OCI-LY7 (cell line): ENCODE results near the gene SRPK2. TPM values are rescaled to one million over a fixed set of nuclear protein-coding genes. Genes with fewer than 3 reads are reported as not detected.

ENCODE experiments used
- BruUV-seq: library from RNA; stranded (reverse); fragments of 400-500 nt; replicated peaks from 2 replicates; lab custom pipeline; 2021; lab: Mats Ljungman, UMichigan
- CTCF ChIA-PET: fragments of 300-600 bp; sonication (Branson Sonifier 250); formaldehyde crosslinking; loops from one replicate; lab custom pipeline; 2022; ENCODE audit warnings: antibody characterized with exemption; ENCODE audit not compliant: unreplicated experiment; lab: Charles Lee
- POLR2A ChIA-PET: fragments of 300-600 bp; sonication (Branson Sonifier 250); formaldehyde crosslinking; loops from one replicate; lab custom pipeline; 2022; ENCODE audit warnings: antibody characterized with exemption; lab: Charles Lee
- DNase-seq: peaks from one replicate; pipeline ENCODE4 v3.0.0-alpha.2; 2015; ENCODE audit warnings: low spot score
- H2AFZ ChIP-seq: fragments of 200-600 bp; sonication (generic), shearing (Covaris generic); 2 replicates; pipeline ENCODE4 v1.6.1; 2014; ENCODE audit warnings: mild to moderate bottlenecking, antibody characterized with exemption, low read length, moderate library complexity
- H3K27ac ChIP-seq: fragments of 200-600 bp; sonication (generic); 2 replicates; pipeline ENCODE4 v1.5.1; 2014; ENCODE audit warnings: mixed run types, low read depth, mild to moderate bottlenecking, moderate library complexity, low read length, inconsistent platforms; ENCODE audit not compliant: poor library complexity, severe bottlenecking
- H3K36me3 ChIP-seq: fragments of 200-600 bp; sonication (generic); 2 replicates; pipeline ENCODE4 v1.6.1; 2014; ENCODE audit warnings: mild to moderate bottlenecking, antibody characterized with exemption, low read length, moderate library complexity, mixed read lengths; ENCODE audit not compliant: insufficient read depth
- H3K4me1 ChIP-seq: fragments of 200-600 bp; sonication (generic); 2 replicates; pipeline ENCODE4 v1.5.1; 2014; ENCODE audit warnings: mild to moderate bottlenecking, low read length; ENCODE audit not compliant: insufficient read depth, poor library complexity, severe bottlenecking
- H3K4me2 ChIP-seq: fragments of 200-600 bp; sonication (generic); 2 replicates; pipeline ENCODE4 v1.6.1; 2014; ENCODE audit warnings: mild to moderate bottlenecking, low read length
- H3K4me3 ChIP-seq: fragments of 200-600 bp; sonication (generic); 2 replicates; pipeline ENCODE4 v1.5.1; 2014; ENCODE audit warnings: mild to moderate bottlenecking, low read depth, low read length; ENCODE audit not compliant: poor library complexity, severe bottlenecking
- H3K79me2 ChIP-seq: fragments of 200-600 bp; sonication (generic); 2 replicates; pipeline ENCODE4 v1.6.1; 2016; ENCODE audit warnings: low read depth, mild to moderate bottlenecking, low read length, moderate library complexity, mixed read lengths; ENCODE audit not compliant: insufficient read depth
- H3K9me2 ChIP-seq: fragments of 200-600 bp; sonication (generic); 2 replicates; pipeline ENCODE4 v1.6.1; 2016; ENCODE audit warnings: mild to moderate bottlenecking, low read length, mixed read lengths; ENCODE audit not compliant: insufficient read depth
- H3K9me3 ChIP-seq: fragments of 200-600 bp; sonication (generic); 2 replicates; pipeline ENCODE4 v1.6.1; 2014; ENCODE audit warnings: mild to moderate bottlenecking, mixed run types, low read length, mixed read lengths
- H4K20me1 ChIP-seq: fragments of 200-600 bp; sonication (generic); 2 replicates; pipeline ENCODE4 v1.6.1; 2014; ENCODE audit warnings: mild to moderate bottlenecking, antibody characterized with exemption, low read length, moderate library complexity, mixed read lengths; ENCODE audit not compliant: insufficient read depth
- CTCF ChIP-seq: fragments of 200-600 bp; sonication (generic); conservative IDR thresholded peaks from 2 replicates; pipeline ENCODE4 v1.5.1; 2014; ENCODE audit warnings: mild to moderate bottlenecking, antibody characterized with exemption, low read length, moderate library complexity, mixed read lengths
- EZH2phosphoT487 ChIP-seq: fragments of 200-600 bp; sonication (generic); IDR thresholded peaks from 2 replicates; pipeline ENCODE4 v1.6.1; 2018; ENCODE audit warnings: low read depth, borderline replicate concordance, mild to moderate bottlenecking, mixed run types, antibody characterized with exemption, low read length, moderate library complexity, mixed read lengths
- intact Hi-C: fragments of 100-400 bp; cut with micrococcal nuclease; formaldehyde crosslinking; loops from one replicate; pipeline ENCODE4 v1.10.0; 2022; ENCODE audit not compliant: unreplicated experiment
- total RNA-seq, 2 experiments: library from RNA; depleted of rRNA in 1 of 2; stranded (reverse); fragments of >200 nt in 1 of 2; shearing (Covaris generic) in 1 of 2; gene quantifications; 2 replicates each; pipeline ENCODE4 v1.2.3, GENCODE V29; 2014 to 2022

SRPK2 gene
- total RNA-seq, 2 experiments from 2014 or later = 22.1 to 26.8 TPM

- no TSS peak for BruUV-seq
Measured at GRCh38 chr7:105118612-105119600, 269.8 kb downstream of the SRPK2 start.

DNA sequence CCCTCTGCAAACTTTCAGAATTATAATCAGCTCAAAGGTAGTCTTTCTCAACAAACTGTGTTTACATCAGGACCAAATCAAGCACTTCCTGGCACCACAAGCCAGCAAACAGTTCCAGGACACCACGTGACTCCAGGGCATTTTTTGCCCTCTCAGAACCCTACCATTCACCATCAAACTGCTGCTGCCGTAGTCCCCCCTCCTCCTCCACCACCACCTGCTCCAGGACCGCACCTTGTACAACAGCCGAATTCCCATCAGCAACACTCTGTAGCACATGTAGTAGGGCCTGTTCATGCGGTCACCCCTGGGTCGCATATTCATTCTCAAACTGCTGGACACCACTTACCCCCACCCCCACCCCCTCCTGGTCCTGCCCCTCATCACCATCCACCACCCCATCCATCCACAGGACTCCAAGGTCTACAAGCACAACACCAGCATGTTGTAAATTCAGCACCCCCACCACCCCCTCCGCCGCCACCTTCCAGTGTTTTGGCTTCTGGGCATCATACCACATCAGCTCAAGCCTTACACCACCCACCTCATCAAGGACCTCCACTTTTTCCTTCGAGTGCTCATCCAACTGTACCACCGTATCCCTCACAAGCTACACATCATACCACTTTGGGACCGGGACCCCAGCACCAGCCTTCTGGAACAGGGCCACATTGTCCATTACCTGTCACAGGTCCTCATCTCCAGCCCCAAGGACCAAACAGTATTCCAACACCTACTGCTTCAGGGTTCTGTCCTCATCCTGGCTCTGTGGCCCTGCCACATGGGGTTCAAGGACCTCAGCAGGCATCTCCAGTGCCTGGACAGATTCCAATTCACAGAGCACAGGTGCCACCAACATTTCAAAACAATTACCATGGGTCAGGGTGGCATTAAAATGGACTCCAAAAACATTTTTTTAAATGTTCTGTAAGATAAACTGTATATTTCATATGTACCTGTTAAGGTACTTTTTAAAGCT lies 276.0 kb downstream of the SRPK2 start:
- peaks cover 100% of the 10 kb centered on the region for H3K36me3 ChIP-seq
- no peaks in the 10 kb centered on the region for H4K20me1 ChIP-seq
- ChIA-PET CTCF (interaction anchor here (0.7 kb wide), 1 partner anchor 464 kb away, joined by 3 read pairs; no protein-coding TSS in a partner anchor), POLR2A (interaction anchor here (0.8 to 1.1 kb wide), 4 partner anchors 11 to 187 kb away, joined by 3 to 5 read pairs (median 4); no protein-coding TSS in a partner anchor)
- intact Hi-C loops = no loop called here
- H3K4me2 ChIP-seq = no peak overlapping the region
- H3K9me3 ChIP-seq = peaks cover 9% of the 10 kb centered on the region; the same call in 1 of the 2 replicates
- no peak overlapping the region for H3K4me3 ChIP-seq
- no peak overlapping the region for H2AFZ ChIP-seq
- no peak overlapping the region for H3K27ac ChIP-seq
- TF ChIP-seq CTCF (no peak), EZH2phosphoT487 (no peak)
- no peak for DNase-seq
- no peaks in the 10 kb centered on the region for H3K4me1 ChIP-seq
- no TSS peak for BruUV-seq
- H3K79me2 ChIP-seq = no peaks in the 10 kb centered on the region
- no peaks in the 10 kb centered on the region for H3K9me2 ChIP-seq

More at GRCh38 chr7:105118612-105119600, 269.8 kb downstream of the SRPK2 start:
- peaks cover 9% of the 10 kb centered on the region; the same call in 1 of the 2 replicates for H3K9me3 ChIP-seq
- H4K20me1 ChIP-seq = no peaks in the 10 kb centered on the region
- CTCF ChIA-PET = no interaction called here
- TF ChIP-seq EZH2phosphoT487 (no peak), CTCF (no peak)
- peak; percentile 57 for DNase-seq
- H3K4me2 ChIP-seq = peak overlapping the region; percentile 53
- H2AFZ ChIP-seq = no peak overlapping the region
- intact Hi-C loops = loop anchor here (5.0 kb wide), 1 partner anchor 197 kb away; no protein-coding TSS in a partner anchor
- no peak overlapping the region for H3K4me3 ChIP-seq
- no peaks in the 10 kb centered on the region for H3K9me2 ChIP-seq
- peak overlapping the region; percentile 16 for H3K27ac ChIP-seq
- peaks cover 43% of the 10 kb centered on the region for H3K36me3 ChIP-seq
- H3K79me2 ChIP-seq = no peaks in the 10 kb centered on the region
- POLR2A ChIA-PET = interaction anchor here (0.8 kb wide), 1 partner anchor 667 kb away, joined by 4 read pairs; no protein-coding TSS in a partner anchor
- H3K4me1 ChIP-seq = peaks cover 21% of the 10 kb centered on the region
